Peyer's patch (tissue), 4 donors: ENCODE measurements around the gene MALL.

Experiments
- POLR2A ChIP-seq, 2 donors: fragments of 450-650 bp; IDR thresholded peaks; one replicate each; pipeline ENCODE4 v1.5.1; 2017; ENCODE audit warnings: antibody characterized with exemption in 2 of 2, mild to moderate bottlenecking in 2 of 2, moderate library complexity in 2 of 2
- TF ChIP-seq, protein P1 (sequence below), 6 experiments: fragments of 450-650 bp in 4 of 6; fragments of 200-600 bp in 2 of 6; sonication (generic) in 1 of 6; IDR thresholded peaks; one replicate each; pipeline ENCODE4 v1.5.1; 2017 to 2019; ENCODE audit warnings: antibody characterized with exemption in 6 of 6, mild to moderate bottlenecking in 3 of 6, moderate library complexity in 1 of 6

DNA sequence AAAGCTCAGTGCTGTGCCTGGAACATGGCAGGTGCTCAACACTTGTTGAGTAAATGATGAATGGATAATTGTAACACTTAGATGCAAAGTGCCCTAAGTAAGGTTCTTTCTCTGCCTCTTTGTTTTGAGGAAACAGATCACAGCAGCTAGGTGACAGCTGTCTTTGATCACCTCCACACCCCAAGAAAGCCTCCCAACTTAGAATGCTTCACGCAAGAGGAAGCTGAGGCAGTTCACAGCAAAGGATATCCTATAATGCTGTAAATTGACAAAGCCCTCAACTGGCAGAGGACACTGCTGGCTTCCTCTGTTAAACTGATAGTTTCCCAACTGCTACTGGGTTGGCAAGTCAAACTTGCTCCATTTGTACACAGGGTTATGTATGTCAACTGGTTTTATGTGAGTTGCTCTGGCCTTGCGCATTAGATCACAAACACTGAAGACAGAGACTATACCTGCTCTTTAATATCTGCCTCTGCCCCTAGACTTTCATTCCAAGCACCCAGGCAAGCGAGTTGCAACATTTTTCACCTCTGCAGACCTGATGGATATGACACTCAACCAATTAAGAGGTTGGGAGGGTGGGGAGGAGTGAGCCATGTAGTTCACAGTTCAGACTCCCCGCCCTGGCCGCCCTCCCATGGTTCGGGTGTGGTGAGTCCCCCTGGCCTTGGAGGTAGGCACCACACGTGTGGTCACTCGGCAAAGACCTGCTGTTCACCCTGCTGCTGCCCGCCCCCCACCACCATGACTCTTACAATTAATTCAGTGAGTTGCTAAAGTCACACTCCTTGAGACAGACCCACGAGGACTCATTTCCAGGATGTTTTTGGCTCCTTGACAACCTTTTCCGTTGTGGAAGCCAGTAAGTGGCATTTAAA, 4.8 kb upstream of the MALL start:
- TF ChIP-seq, protein P1, sequence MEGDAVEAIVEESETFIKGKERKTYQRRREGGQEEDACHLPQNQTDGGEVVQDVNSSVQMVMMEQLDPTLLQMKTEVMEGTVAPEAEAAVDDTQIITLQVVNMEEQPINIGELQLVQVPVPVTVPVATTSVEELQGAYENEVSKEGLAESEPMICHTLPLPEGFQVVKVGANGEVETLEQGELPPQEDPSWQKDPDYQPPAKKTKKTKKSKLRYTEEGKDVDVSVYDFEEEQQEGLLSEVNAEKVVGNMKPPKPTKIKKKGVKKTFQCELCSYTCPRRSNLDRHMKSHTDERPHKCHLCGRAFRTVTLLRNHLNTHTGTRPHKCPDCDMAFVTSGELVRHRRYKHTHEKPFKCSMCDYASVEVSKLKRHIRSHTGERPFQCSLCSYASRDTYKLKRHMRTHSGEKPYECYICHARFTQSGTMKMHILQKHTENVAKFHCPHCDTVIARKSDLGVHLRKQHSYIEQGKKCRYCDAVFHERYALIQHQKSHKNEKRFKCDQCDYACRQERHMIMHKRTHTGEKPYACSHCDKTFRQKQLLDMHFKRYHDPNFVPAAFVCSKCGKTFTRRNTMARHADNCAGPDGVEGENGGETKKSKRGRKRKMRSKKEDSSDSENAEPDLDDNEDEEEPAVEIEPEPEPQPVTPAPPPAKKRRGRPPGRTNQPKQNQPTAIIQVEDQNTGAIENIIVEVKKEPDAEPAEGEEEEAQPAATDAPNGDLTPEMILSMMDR (IDR thresholded peaks at IDR 0.05) = no peak
- no peak for TF ChIP-seq POLR2A (IDR thresholded peaks at IDR 0.05)
